Ovary (tissue), 9 donors: ENCODE results near the gene SEMA4D. TPM values are rescaled to one million over a fixed set of nuclear protein-coding genes. Genes with fewer than 3 reads are reported as not detected.

Source experiments
- DNase-seq, 5 donors: peaks; one replicate each; pipeline ENCODE4 v3.0.0-alpha.2; 2019 to 2020
- H3K27ac ChIP-seq, 2 donors: fragments of 200-600 bp; one replicate each; pipeline versions ENCODE4 v1.5.1 to v1.8.0; 2019 to 2022
- H3K27me3 ChIP-seq: fragments of 200-600 bp; one replicate; pipeline ENCODE4 v1.8.0; 2022
- H3K36me3 ChIP-seq: fragments of 200-600 bp; sonication (generic); one replicate; pipeline ENCODE4 v1.5.1; 2019
- H3K4me1 ChIP-seq: one replicate; pipeline ENCODE4 v1.8.1; 2013; ENCODE audit warnings: mild to moderate bottlenecking, moderate library complexity; ENCODE audit not compliant: insufficient read depth
- H3K4me3 ChIP-seq: fragments of 200-600 bp; sonication (generic); one replicate; pipeline ENCODE4 v1.5.1; 2017
- H3K9me3 ChIP-seq, 2 donors: fragments of 200-600 bp in 1 of 2; sonication (generic) in 1 of 2; one replicate each; pipeline versions ENCODE4 v1.5.1 to v1.8.1; 2013 to 2019; ENCODE audit warnings: mild to moderate bottlenecking in 1 of 2, moderate library complexity in 1 of 2
- CTCF ChIP-seq, 3 donors: fragments of 450-650 bp in 2 of 3; fragments of 200-600 bp in 1 of 3; IDR thresholded peaks; one replicate each; pipeline versions ENCODE4 v1.5.1 to v1.8.0; 2016 to 2022; ENCODE audit warnings: antibody characterized with exemption in 3 of 3, mild to moderate bottlenecking in 1 of 3
- EP300 ChIP-seq: sonication (generic); formaldehyde crosslinking; IDR thresholded peaks from one replicate; pipeline ENCODE4 v1.6.1; 2017; ENCODE audit warnings: antibody characterized with exemption
- POLR2A ChIP-seq: fragments of 450-650 bp; IDR thresholded peaks from one replicate; pipeline ENCODE4 v1.6.1; 2017; ENCODE audit warnings: antibody characterized with exemption, mild to moderate bottlenecking, moderate library complexity
- WGBS, 3 donors: extraction: QIAGEN DNeasy Blood & Tissue Kit in 1 of 3; methylation state at CpG; one replicate each; pipeline versions ENCODE4 v1.1.5 to v1.1.7; 2013 to 2017; 5-methylcytosine and 5-hydroxymethylcytosine counted together
- intact Hi-C, 4 donors: fragments of 100-400 bp; cut with DNase I; formaldehyde crosslinking; loops; one replicate each; pipeline versions ENCODE4 v1.11.0 to v1.15.1; 2022 to 2023
- polyA plus RNA-seq, 2 donors: library from polyadenylated mRNA; stranded (reverse); fragments of 200-250 nt in 1 of 2; fragments of 350-450 nt in 1 of 2; fragmentation: Illumina TruSeq in 1 of 2; extraction: RNeasy Lipid Tissue Mini Kit (QIAGEN cat#74804) in 1 of 2; gene quantifications; one replicate each; pipeline ENCODE4 v1.2.3, GENCODE V29; 2013 to 2014
- total RNA-seq, 7 donors: library from RNA; depleted of rRNA in 2 of 7; stranded (reverse); fragments of >200 nt in 2 of 7; fragmentation: NEBNext Ultra II Directional in 3 of 7; extraction: Animal tissue kit (Norgen Biotek cat#: 25700) in 3 of 7; gene quantifications; one replicate each; pipeline versions ENCODE4 v1.1.0 to v1.2.4, GENCODE V29; 2016 to 2023
- donor health status: DM: no; HTN: no; CAD: no; lungs with moderate emphysema.
- donor health status: DM: no; HTN: no; CAD: no.
- donor health status: Bipolar disorder and iron deficiency.
- donor health status: DM: yes; HTN: yes; CAD: no.
- donor health status: DM: no; HTN: no; CAD: no.
- donor health status: DM: yes; HTN: yes; CAD: no.

SEMA4D gene
- total and polyA plus RNA-seq, 9 donors = 6.0 to 27.2 (median 16.7) TPM

GRCh38 chr9:89390068-89390555 is 107.8 kb downstream of the SEMA4D start:
- WGBS, 3 donors = 58 to 77% (median 68%) methylated on average over 10 of the region's 10 CpGs
- Histone ChIP-seq H3K4me1 (peaks cover 12% of the 10 kb centered on the region), H3K27me3 (no peaks in the 10 kb centered on the region), H3K27ac (no peak overlapping the region), H3K36me3 (no peaks in the 10 kb centered on the region), H3K9me3 (no peaks in the 10 kb centered on the region), H3K4me3 (no peak overlapping the region)
- TF ChIP-seq EP300 = no peak
- no peak for TF ChIP-seq POLR2A
- no peak for TF ChIP-seq CTCF (IDR thresholded peaks at IDR 0.05)
- no peak for DNase-seq
- intact Hi-C loops = no loop called here

GRCh38 chr9:89388868-89389177 is 109.1 kb downstream of the SEMA4D start:
- TF ChIP-seq EP300 = no peak
- TF ChIP-seq CTCF (IDR thresholded peaks at IDR 0.05) = no peak
- no peak for TF ChIP-seq POLR2A
- WGBS, 3 donors = 93 to 96% (median 96%) methylated on average over 12 of the region's 12 CpGs
- no peaks in the 10 kb centered on the region for H3K36me3 ChIP-seq

GRCh38 chr9:89388084-89388867 is 109.6 kb downstream of the SEMA4D start:
- no peaks in the 10 kb centered on the region for H3K36me3 ChIP-seq
- 68 to 75% (median 75%) methylated on average over 19 of the region's 19 CpGs for WGBS, 3 donors
- intact Hi-C loops = no loop called here
- DNase-seq = peak; percentile 36 to 75 (median 57)
- H3K27ac ChIP-seq = peak overlapping the region; percentile 45 to 64
- H3K4me3 ChIP-seq = no peak overlapping the region
- H3K4me1 ChIP-seq = peaks cover 12% of the 10 kb centered on the region
- no peaks in the 10 kb centered on the region for H3K9me3 ChIP-seq
- H3K27me3 ChIP-seq = no peaks in the 10 kb centered on the region
- TF ChIP-seq POLR2A (no peak), CTCF (IDR thresholded peaks at IDR 0.05) (no peak), EP300 (peak; percentile 88)

More at GRCh38 chr9:89388868-89389177, 109.1 kb downstream of the SEMA4D start:
- H3K27me3 ChIP-seq = no peaks in the 10 kb centered on the region
- no peak for DNase-seq
- no peak overlapping the region for H3K4me3 ChIP-seq
- H3K4me1 ChIP-seq = peaks cover 12% of the 10 kb centered on the region
- H3K9me3 ChIP-seq = no peaks in the 10 kb centered on the region
- intact Hi-C loops = no loop called here
- H3K27ac ChIP-seq = peak overlapping the region in 1 of 2 donors; percentile 64

- TF ChIP-seq EP300 (no peak), POLR2A (no peak), CTCF (IDR thresholded peaks at IDR 0.05) (no peak)
- H3K4me3 ChIP-seq = no peak overlapping the region
- H3K27me3 ChIP-seq = no peaks in the 10 kb centered on the region
- intact Hi-C loops = no loop called here
- H3K9me3 ChIP-seq = no peaks in the 10 kb centered on the region
- H3K36me3 ChIP-seq = no peaks in the 10 kb centered on the region
- DNase-seq = no peak
- H3K4me1 ChIP-seq = peaks cover 12% of the 10 kb centered on the region
- no peak overlapping the region for H3K27ac ChIP-seq
- 80 to 88% (median 80%) methylated on average over 20 of the region's 20 CpGs for WGBS, 3 donors
Observed at GRCh38 chr9:89387197-89387849, 110.6 kb downstream of the SEMA4D start.
